ENCODE results near the gene MAPRE3.

GRCh38 chr2:26980971-26981370 is 10.5 kb downstream of the MAPRE3 start:
- TF ChIP-seq POLR2A (IDR thresholded peaks at IDR 0.05) (no peak), CTCF (IDR thresholded peaks at IDR 0.05) (no peak), POLR2AphosphoS5 (IDR thresholded peaks at IDR 0.05) (no peak)
